MG63 (cell line): Measurements from ENCODE around the gene KCNQ1. TPM values are rescaled to one million over a fixed set of nuclear protein-coding genes. Genes with fewer than 3 reads are reported as not detected.

Experiments used
- DNase-seq: peaks from one replicate; pipeline ENCODE4 v3.0.0-alpha.2; 2020
- H3K27me3 ChIP-seq: fragments of 250-450 bp; sonication (Bioruptor Pico); 2 replicates; pipeline ENCODE4 v1.5.1; 2020; ENCODE audit warnings: mild to moderate bottlenecking, moderate library complexity
- H3K36me3 ChIP-seq: fragments of 250-450 bp; sonication (Bioruptor Pico); 2 replicates; pipeline ENCODE4 v1.5.1; 2020; ENCODE audit warnings: mild to moderate bottlenecking, moderate library complexity
- H3K4me3 ChIP-seq: fragments of 250-450 bp; sonication (Bioruptor Pico); 2 replicates; pipeline ENCODE4 v1.5.1; 2020; ENCODE audit warnings: mild to moderate bottlenecking, moderate library complexity
- H3K9me3 ChIP-seq: fragments of 250-450 bp; sonication (Bioruptor Pico); 2 replicates; pipeline ENCODE4 v1.5.1; 2020; ENCODE audit warnings: mild to moderate bottlenecking, moderate library complexity
- total RNA-seq: library from RNA; depleted of rRNA; stranded (reverse); fragments of >200 nt; shearing (Covaris generic); gene quantifications from 2 replicates; pipeline ENCODE4 v1.2.3, GENCODE V29; 2014; ENCODE audit warnings: low replicate concordance

KCNQ1 gene
- total RNA-seq, 1 experiment from 2014 or later: not detected

DNA sequence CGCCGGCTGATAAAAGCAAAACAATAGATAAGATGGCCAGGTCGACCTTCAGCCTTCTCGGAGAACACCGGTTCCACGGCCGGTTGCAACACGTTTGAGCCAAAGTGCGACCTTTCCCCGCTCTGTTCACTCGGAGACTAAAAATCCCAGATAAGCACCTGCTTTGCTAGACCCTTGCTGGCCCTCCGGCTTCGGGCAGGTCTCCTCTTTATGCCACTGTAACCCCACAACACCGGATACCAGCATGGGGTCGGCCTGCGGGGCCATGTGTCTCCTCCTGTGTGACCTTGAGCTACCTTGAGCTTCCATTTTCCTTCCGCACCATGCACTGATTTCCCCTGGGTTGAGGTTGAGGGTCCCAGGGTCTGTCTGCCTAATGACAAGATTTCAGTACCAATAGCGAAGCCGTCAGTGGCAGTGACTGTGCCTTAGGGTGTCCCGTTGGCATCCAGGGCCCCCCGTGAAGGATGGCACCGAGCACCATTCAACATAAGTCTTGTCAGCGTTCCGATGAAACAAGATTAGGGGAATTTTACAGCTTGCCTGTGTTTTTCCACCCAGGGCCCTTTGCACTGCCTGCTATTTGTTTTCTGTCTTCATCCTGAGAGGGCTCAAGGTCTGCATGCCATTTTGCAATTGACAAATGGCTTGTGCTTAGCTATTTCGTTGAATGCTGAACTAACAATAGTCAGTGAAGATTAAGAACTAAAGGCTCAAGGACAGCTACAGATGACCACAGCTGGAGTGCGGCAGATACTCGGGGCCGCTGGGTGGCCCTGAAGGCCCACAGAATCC lies 118.6 kb downstream of the KCNQ1 start:
- Histone ChIP-seq H3K9me3 (no peaks in the 10 kb centered on the region), H3K4me3 (no peak overlapping the region), H3K27me3 (no peaks in the 10 kb centered on the region), H3K36me3 (no peaks in the 10 kb centered on the region)
- DNase-seq: no peak

DNA sequence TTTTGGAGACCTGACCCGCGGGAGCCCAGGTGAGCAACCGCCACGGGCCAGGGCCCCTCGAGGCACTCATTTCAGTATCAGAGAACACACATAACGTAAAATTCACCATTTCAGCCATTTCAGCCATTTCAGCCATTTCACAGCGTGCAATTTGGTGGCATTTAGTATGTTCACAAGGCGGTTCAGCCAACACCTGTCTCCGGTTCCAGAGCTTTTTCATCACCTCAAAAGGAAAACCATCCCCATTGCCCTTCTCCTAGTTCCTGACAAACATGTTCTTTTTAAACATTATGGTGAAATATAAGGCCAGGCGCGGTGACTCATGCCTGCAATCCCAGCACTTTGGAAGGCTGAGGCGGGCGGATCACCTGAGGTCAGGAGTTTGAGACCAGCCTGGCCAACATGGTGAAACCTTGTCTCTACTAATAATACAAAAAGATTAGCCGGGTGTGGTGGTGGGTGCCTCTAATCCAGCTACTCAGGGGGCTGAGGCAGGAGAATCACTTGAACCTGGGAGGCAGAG lies 119.3 kb downstream of the KCNQ1 start:
- DNase-seq: no peak
- H3K4me3 ChIP-seq: no peak overlapping the region
- H3K9me3 ChIP-seq: no peaks in the 10 kb centered on the region
- H3K36me3 ChIP-seq: no peaks in the 10 kb centered on the region
- H3K27me3 ChIP-seq: no peaks in the 10 kb centered on the region

DNA sequence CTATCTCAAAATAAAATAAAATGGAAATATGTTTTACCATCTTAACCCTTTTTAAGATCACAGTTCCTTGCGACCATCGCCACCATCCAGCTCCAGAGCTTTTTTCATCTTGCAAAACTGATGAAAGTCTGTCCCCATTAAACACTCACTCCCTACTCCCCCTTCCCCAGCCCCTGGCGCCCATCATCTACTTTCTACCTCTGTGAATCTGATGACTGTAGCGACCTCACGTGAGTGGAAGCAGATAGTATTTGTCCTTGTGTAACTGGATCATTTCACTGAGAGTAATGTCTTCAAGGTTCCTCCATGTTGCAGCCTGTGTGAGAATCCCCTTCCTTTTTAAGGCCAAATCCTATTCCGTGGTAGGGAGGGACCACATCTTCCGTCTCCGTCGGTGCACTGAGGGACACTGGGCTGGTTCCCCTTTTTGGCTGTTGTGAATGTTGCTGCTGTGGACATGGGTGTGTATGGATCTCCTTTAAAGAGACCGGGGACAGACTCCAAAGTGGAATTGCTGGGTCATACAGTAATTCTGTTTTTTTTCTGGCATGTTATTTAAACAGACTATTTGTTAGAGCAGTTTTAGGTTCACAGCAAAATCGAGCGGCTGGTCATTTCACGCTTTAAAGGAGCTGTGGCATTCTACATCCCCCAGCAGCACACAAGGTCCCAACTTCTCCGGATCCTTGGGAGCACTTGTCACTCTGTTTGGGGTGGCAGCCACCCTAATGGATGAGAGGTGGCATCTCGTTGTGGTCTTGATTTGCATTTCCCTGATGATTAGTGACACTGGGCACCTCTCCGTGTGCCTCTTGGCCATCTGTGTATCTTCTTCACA lies 120.0 kb downstream of the KCNQ1 start:
- DNase-seq: no peak
- no peaks in the 10 kb centered on the region for H3K9me3 ChIP-seq
- H3K4me3 ChIP-seq: no peak overlapping the region
- H3K27me3 ChIP-seq: no peaks in the 10 kb centered on the region
- H3K36me3 ChIP-seq: no peaks in the 10 kb centered on the region

DNA sequence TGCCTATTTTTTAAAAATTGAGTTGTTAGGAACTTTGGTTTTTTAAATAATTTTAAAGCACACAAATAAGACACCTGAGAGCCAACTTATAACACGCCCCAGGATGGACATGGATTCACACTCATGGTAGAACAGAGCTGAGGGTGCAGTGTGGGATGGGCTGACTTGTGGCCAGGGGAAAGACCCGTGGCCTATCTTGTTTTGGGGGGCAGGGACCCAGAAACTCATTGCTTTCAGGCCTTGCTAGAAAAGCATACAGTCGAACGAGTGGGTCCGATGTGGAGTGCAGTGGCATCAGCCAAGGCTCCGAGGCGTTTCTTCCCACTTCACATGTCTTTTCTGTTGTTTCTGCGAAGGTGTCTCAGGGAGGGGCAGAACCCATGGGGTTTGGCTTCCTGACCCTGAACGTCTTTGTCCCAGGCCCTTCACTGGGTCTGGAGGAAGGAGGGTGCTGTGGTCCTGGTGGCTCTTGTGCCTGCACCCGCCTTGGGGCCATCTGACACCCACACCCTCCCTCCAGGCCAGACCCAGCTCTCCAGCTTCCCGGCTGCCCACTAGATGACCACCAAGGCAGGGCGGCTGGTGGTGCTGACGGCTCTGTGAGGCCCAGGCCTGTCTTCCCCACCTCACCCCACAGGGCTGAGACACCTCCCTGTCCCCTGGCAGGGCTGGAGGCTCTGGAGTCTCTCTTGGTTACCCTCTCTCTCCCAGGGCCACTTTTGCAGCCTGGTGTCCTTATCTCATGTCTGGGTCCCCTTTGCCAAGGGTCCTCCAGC lies 120.8 kb downstream of the KCNQ1 start:
- Histone ChIP-seq H3K27me3 (no peaks in the 10 kb centered on the region), H3K9me3 (no peaks in the 10 kb centered on the region)
- DNase-seq: no peak

DNA sequence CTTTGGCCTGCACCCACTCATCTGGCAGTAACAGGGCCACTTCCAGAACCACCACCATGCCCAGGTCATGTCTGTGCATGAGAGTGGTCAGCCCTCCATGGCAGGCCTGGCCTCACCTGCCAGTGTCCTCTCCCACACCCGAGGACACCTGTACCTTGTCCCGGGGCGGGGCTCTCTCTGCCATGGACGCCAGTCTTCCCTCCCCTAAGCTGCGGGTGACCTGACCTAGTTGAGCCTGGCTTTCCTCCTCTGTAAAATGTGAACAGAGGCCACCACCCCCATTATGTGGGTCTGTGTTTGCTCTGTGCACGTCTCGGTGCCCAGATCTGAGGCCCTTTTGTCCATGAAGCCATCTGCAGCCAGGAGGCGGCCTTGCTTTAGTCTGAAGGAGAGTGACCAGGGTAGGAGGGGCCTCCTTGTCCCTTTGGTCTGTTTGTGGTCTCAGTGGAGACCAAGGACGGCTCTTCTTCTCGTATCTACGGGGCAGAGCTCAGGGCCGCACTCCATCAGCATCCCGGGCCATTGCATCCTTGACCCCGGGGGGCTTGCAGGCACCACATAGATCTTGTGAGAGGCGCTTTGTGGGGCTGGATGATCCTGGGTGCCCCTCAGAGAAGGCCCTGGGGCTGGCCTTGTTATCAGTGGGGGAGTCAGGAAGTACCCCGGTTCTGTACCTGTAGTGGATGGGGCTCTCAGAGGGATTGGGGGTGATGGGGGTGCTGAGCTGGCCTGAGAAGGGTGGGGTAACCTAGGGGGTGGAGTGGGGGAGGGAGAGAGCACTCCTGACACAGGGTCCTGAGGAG lies 121.6 kb downstream of the KCNQ1 start:
- H3K27me3 ChIP-seq: no peaks in the 10 kb centered on the region
- H3K36me3 ChIP-seq: no peaks in the 10 kb centered on the region
- no peak overlapping the region for H3K4me3 ChIP-seq
- no peak for DNase-seq
- H3K9me3 ChIP-seq: no peaks in the 10 kb centered on the region

More for the DNA sequence above, 120.8 kb downstream of the KCNQ1 start:
- Histone ChIP-seq H3K4me3 (no peak overlapping the region), H3K36me3 (no peaks in the 10 kb centered on the region)

DNA sequence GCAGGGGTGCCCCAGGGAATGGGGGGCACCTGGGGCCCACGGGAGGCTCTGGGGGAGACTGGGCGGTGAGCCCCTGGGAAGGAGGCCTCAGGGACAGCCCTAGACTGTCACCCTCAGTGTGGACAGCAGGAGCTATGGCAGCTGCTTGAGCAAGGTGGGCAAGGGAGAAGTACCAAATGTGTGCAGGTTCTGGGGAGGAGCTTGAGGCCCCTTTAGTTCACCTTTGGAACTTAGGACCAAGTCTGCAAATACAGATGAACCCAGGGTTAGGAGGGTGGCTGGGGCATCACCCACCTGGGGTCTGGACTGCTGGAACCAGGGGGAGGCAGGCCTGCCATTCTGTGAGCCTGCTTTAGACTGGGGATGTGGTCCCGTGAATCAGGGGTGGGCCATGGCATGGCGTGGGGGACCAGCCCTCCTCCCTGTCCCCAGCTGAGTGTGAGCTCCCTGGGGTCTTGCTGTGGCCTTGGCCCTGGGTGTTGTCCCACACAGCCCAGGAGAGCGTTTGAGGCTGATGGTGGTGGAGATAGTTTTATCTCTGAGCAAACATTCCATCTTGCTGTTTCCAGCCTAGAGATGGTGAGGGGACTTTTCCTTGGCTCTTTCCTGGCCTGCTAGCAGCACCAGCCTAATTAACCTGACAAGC lies 122.3 kb downstream of the KCNQ1 start:
- no peak overlapping the region for H3K4me3 ChIP-seq

DNA sequence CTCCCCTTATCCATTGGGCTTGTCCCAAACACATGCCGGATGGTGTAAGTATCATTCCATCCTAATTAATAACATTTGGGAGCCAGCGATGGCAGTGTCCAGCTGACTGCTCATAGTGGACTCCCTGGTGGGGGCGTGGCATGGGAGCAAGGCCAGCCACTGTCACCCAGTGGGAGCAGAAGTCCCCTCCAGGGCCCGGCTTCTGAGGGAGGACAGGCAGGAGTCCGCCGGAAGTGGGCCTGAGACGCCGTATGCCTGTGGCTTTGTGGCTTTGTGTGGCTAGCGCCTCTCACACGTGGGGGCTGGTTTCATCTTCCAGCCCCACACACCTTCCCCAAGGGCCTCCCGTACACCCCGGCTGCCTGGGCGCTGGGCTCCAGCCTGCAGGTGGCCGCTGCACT lies 124.5 kb downstream of the KCNQ1 start:
- DNase-seq: no peak
- no peaks in the 10 kb centered on the region for H3K9me3 ChIP-seq
- no peaks in the 10 kb centered on the region for H3K27me3 ChIP-seq
- no peaks in the 10 kb centered on the region for H3K36me3 ChIP-seq
- H3K4me3 ChIP-seq: no peak overlapping the region

More for the DNA sequence above, 122.3 kb downstream of the KCNQ1 start:
- Histone ChIP-seq H3K27me3 (no peaks in the 10 kb centered on the region), H3K36me3 (no peaks in the 10 kb centered on the region), H3K9me3 (no peaks in the 10 kb centered on the region)
- DNase-seq: no peak

DNA sequence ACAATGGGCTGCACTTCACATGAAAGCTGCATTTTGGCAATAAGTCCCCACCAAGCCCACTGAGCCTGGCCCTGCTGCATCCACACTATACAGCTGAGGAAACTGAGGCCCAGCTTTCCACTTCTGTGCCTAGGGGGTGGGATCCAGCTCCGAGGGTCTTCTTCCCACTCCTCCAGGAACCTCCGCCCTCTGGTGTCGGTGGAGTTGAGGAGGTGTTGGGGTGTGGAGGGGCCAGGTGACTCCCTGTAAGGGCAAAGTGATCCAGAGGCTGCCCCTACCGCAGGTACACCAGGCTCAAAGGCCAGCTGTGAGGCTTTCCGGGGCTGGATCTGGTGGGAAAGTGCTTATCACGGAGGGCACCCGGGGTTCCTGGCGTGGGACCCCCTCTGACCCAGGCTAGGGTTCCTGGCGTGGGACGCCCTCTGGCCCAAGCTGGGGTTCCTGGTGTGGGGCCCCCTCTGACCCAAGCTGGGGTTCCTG lies 125.0 kb downstream of the KCNQ1 start:
- DNase-seq: no peak
- Histone ChIP-seq H3K36me3 (no peaks in the 10 kb centered on the region), H3K9me3 (no peaks in the 10 kb centered on the region), H3K4me3 (no peak overlapping the region), H3K27me3 (no peaks in the 10 kb centered on the region)

DNA sequence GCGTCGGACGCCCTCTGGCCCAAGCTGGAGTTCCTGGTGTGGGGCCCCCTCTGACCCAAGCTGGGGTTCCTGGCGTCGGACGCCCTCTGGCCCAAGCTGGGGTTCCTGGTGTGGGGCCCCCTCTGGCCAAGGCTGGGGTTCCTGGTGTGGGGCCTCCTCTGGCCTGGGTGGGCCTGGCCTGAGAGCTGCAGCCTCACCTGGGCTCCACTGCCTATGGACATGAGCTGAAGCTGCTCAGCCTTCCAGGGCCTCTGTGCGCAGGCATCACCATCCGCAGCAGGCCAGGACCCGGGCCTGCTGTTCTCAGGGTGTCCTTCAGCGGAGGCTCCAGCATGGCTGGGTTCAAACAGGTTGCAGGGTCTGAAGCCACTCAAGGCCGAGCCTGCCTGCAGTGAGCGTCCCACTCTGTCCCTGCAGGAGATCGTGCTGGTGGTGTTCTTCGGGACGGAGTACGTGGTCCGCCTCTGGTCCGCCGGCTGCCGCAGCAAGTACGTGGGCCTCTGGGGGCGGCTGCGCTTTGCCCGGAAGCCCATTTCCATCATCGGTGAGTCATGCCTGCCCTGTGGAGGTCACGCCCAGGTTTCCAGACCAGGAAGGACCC lies 125.5 kb downstream of the KCNQ1 start:
- DNase-seq: no peak
- Histone ChIP-seq H3K27me3 (no peaks in the 10 kb centered on the region), H3K4me3 (no peak overlapping the region), H3K36me3 (no peaks in the 10 kb centered on the region), H3K9me3 (no peaks in the 10 kb centered on the region)

DNA sequence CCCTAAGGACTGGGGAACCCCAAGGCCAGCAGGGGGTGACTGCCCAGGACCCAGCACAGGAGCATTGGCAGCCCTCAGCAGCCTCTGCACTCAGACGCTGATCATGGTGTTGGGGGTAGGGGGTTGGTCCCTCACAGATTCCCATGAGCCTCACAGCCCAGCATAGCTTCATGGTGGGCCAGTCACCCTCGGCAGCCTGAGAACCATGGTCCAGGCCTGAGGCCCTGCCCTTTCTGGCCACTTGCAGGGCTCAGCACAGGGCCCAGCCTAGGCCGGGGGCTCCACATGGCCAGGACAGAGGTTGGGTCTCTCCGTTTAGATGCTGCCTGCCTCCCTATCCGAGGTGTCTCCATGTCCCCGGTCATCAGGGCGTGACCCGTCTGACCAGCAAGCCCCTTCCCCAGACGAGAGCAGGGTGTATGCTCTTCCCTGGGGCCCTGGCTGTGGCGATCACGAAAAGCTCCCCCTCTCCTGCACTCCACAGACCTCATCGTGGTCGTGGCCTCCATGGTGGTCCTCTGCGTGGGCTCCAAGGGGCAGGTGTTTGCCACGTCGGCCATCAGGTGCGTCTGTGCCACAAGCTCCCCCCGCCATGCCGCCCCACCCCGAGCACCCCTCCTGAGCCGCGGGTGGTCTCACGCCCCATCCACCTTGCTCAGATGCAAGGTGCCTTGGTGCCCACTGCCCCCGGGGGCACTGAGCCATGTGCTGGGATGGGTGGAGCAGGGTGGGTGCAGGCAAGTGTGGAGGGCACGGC lies 126.2 kb downstream of the KCNQ1 start:
- no peaks in the 10 kb centered on the region for H3K36me3 ChIP-seq
- DNase-seq: no peak
- no peaks in the 10 kb centered on the region for H3K27me3 ChIP-seq
- no peak overlapping the region for H3K4me3 ChIP-seq
- H3K9me3 ChIP-seq: no peaks in the 10 kb centered on the region

DNA sequence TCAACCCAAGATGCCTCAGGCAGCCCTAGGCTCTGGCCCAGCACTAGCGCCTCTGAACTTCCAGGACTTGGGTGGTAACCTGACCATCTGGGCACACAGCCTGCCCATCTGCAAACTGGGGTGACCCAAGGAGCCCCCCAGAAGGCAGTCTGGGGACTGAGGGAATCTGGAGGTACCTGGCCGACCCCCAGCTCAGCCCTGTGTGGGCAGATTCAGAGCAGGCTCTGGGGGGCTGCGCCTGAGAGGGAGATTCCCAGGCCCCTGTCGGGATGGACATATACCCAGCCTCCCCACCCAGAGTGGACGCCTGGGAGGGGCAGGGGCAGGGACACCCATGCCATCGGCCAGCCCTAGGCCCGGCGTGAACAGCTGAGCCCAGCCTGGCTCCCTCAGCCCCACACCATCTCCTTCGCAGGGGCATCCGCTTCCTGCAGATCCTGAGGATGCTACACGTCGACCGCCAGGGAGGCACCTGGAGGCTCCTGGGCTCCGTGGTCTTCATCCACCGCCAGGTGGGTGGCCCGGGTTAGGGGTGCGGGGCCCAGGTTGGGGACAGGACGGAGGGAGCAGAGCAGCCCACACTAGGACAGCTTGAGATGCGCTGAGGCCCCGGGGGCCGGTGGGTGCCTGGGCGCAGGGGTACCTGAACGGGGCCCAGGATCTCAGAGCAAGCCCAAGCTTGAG lies 126.9 kb downstream of the KCNQ1 start:
- no peaks in the 10 kb centered on the region for H3K9me3 ChIP-seq
- H3K4me3 ChIP-seq: no peak overlapping the region
- no peak for DNase-seq
- H3K27me3 ChIP-seq: no peaks in the 10 kb centered on the region
- H3K36me3 ChIP-seq: no peaks in the 10 kb centered on the region

DNA sequence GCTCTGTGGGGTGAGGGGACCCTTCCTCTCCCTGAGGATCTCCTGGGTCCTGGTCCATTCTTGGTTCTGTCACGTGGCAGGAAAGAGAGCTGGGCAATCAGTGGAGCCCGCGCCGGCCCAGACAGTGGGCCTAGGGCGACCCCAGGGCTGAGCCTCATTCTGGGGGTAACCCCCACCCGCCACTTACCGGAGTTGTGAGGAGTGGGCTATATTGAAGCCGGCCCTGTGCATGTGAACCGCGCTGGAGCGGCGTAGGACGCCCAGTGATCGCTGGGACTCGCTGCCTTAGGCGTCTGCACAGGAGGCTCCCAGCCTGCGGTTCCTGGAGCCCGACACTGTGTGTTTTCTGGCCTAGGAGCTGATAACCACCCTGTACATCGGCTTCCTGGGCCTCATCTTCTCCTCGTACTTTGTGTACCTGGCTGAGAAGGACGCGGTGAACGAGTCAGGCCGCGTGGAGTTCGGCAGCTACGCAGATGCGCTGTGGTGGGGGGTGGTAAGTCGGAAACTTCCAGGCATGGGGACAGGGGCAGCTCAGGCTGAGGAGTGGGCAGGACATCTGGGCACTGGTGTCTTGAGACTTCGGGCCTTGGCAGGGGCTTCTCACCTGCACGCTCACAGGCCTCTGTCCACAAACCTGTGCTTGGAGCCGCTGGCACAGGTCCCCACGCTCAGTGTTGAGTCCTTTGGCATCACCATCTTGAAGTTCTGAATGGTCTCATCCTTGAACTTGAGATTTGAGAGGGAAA lies 127.9 kb downstream of the KCNQ1 start:
- no peaks in the 10 kb centered on the region for H3K9me3 ChIP-seq
- DNase-seq: no peak
- no peaks in the 10 kb centered on the region for H3K27me3 ChIP-seq
- no peak overlapping the region for H3K4me3 ChIP-seq
- H3K36me3 ChIP-seq: no peaks in the 10 kb centered on the region

DNA sequence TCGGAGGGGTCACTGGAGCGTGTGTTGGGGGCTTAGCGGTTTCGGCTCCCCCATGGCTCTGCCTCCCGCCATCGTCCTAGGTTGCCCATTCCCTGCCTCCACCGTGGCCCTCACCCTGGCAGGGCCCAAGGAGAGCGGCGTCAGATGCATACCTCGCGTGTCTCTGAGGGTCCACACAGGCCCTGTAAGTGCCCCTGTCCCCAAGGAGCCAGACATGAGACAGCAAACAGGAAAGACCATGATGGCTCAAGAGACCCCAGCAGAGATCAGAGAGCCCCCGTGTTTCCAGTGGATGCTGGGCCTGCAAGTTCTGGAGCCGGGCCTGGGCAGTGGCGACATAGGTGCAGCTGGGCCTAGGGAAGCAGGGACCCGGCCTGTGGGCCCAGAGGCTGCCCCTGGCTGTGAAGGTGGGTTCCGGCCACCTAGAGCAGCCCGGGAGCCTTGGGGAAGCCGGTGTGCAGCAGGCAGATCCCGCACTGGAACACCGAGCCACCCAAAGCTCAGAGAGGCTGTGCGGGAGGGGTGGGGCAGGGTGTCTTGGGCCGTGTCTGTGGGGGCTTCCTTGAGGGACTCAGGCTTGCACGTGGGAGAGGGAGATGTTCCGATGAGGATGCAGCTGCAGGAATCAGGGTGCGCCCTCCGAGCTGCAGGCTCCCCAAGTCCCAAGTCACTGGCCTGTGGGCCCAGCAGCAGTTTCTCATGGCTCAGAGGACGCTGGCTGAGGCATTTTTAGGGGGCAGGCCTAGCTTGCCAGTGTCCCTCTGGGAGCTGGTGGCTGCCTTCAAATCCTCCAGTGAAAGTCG lies 128.6 kb downstream of the KCNQ1 start:
- Histone ChIP-seq H3K27me3 (no peaks in the 10 kb centered on the region), H3K4me3 (no peak overlapping the region), H3K36me3 (no peaks in the 10 kb centered on the region), H3K9me3 (no peaks in the 10 kb centered on the region)
- DNase-seq: no peak
